Fibroblast of lung (primary cell): ENCODE results near the gene NEAT1.

Experiments used
- EZH2 ChIP-seq: IDR thresholded peaks from 2 replicates; pipeline ENCODE4 v1.5.1; 2012; ENCODE audit warnings: low read length, control low read depth, mild to moderate bottlenecking; ENCODE audit errors: missing control alignments
- TF ChIP-seq, protein P1 (sequence below), 2 donors: IDR thresholded peaks in 1 of 2; conservative IDR thresholded peaks in 1 of 2; 1 replicate in 1 of 2; 2 replicates in 1 of 2; pipeline ENCODE4 v1.5.1; 2011 to 2012; ENCODE audit warnings: low read length in 2 of 2, control low read depth in 1 of 2, inconsistent platforms in 1 of 2, low read depth in 1 of 2, mild to moderate bottlenecking in 1 of 2

DNA sequence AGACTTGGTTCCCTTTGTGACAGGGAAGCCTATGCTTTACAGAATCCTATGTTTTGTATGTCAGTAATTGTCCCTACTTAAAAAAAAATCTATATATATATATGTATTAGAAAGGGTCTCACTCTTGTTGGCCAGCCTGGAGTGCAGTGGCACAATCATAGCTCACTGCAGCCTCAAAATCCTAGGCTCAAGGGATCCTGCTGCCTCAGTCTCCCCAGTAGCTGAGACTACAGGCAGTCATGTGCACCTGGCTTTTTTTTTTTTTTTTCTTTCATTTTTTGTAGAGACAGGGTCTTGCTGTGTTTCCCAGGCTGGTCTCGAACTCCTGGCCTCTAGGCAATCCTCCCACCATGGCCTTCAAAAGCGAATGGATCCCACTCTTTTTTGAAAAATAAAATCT lies 2.1 kb upstream of the NEAT1 start:
- TF ChIP-seq, protein P1, sequence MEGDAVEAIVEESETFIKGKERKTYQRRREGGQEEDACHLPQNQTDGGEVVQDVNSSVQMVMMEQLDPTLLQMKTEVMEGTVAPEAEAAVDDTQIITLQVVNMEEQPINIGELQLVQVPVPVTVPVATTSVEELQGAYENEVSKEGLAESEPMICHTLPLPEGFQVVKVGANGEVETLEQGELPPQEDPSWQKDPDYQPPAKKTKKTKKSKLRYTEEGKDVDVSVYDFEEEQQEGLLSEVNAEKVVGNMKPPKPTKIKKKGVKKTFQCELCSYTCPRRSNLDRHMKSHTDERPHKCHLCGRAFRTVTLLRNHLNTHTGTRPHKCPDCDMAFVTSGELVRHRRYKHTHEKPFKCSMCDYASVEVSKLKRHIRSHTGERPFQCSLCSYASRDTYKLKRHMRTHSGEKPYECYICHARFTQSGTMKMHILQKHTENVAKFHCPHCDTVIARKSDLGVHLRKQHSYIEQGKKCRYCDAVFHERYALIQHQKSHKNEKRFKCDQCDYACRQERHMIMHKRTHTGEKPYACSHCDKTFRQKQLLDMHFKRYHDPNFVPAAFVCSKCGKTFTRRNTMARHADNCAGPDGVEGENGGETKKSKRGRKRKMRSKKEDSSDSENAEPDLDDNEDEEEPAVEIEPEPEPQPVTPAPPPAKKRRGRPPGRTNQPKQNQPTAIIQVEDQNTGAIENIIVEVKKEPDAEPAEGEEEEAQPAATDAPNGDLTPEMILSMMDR (conservative IDR thresholded peaks at IDR 0.05 in 1 of 2, IDR thresholded peaks at IDR 0.05 in 1 of 2; ENCODE audit: low read depth in 1 of 2, low read length in 2 of 2): no peak
- TF ChIP-seq EZH2: no peak
